ENCODE data around the gene SDS. TPM values are rescaled to one million over a fixed set of nuclear protein-coding genes. Genes with fewer than 3 reads are reported as not detected.

SDS gene
- total and polyA plus RNA-seq, 2 of the 8 experiments (the other 6 are each of a cell fraction or from before 2014, with no cell fraction given) = 0.21 TPM; not detected in 1

DNA sequence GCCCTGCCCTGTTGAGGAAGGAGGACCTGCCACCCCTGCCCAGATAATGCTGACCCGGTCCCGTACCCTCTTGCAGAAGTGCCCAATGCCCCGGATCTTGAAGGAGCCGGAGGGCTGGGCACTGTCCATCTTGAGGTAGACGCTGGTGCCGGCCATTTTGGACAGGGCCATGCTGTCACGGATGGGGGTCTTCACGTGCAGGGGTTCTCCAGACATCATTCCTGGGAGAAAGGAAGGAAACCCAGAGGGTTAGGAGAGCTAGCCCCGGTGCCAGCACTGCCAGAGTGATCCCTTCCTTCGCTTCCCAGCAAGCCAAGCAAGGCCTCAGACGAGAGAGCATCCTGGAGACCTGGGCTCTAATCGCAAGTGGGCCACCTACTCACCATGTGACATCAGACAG lies 4.2 kb downstream of the SDS start:
- Histone ChIP-seq H3K36me3 (ENCODE audit: control insufficient read depth in 2 of 4, insufficient read depth in 4 of 4, low read length in 3 of 4) (no peaks in the 10 kb centered on the region), H3K9me3 (ENCODE audit: insufficient read depth in 2 of 2, low read depth in 1 of 2, low read length in 1 of 2) (no peaks in the 10 kb centered on the region), H3K18ac (ENCODE audit: extremely low read depth, low read length) (no peak overlapping the region), H2BK15ac (ENCODE audit: low read length) (no peak overlapping the region), H3K79me2 (ENCODE audit: control insufficient read depth in 1 of 2, insufficient read depth in 2 of 2, low read length in 2 of 2) (no peaks in the 10 kb centered on the region), H3K23me2 (ENCODE audit: low read depth, low read length) (0 out of 2 replicates have a peak, but pooled peaks cover 1% of the 10 kb centered on the region), H3K27ac (ENCODE audit: low read depth, low read length) (no peak overlapping the region), H4K91ac (replicated peaks; ENCODE audit: insufficient read length, low read length) (no peak overlapping the region), H2BK120ac (replicated peaks; ENCODE audit: low read depth, low read length) (no peak overlapping the region), H3K23ac (ENCODE audit: insufficient read length) (no peak overlapping the region), H3K27me3 (replicated peaks in 1 of 4; ENCODE audit: control insufficient read depth in 3 of 4, extremely low read depth in 1 of 4, insufficient read depth in 3 of 4, low read length in 3 of 4) (no peaks in the 10 kb centered on the region), H2BK12ac (ENCODE audit: low read depth, low read length) (no peak overlapping the region), H2BK20ac (ENCODE audit: low read length) (no peak overlapping the region), H2AK5ac (ENCODE audit: low read depth, low read length) (no peak overlapping the region; the same call in 1 of the 2 replicates), H3K4me1 (replicated peaks in 1 of 4; ENCODE audit: control insufficient read depth in 3 of 4, insufficient read depth in 4 of 4, low read length in 3 of 4) (peaks cover 0 to 3% (median 1%) of the 10 kb centered on the region in 4 experiments; a peak in 1 of 7 replicates), H2BK5ac (ENCODE audit: low read depth, low read length) (no peak overlapping the region), H3K4me2 (ENCODE audit: insufficient read depth in 1 of 2, low read depth in 2 of 2, low read length in 2 of 2) (no peak overlapping the region), H3K4ac (replicated peaks; ENCODE audit: insufficient read length, low read depth, low read length) (no peak overlapping the region), H3K9ac (replicated peaks in 1 of 4; ENCODE audit: extremely low read depth in 1 of 4, low read depth in 3 of 4, low read length in 3 of 4) (no peak overlapping the region), H2AFZ (ENCODE audit: low read length) (no peak overlapping the region), H3K56ac (replicated peaks; ENCODE audit: insufficient read length, low read depth, low read length) (no peak overlapping the region), H4K5ac (ENCODE audit: insufficient read length, low read depth, low read length) (no peak overlapping the region), H4K8ac (ENCODE audit: extremely low read depth, insufficient read depth, low read length) (no peak overlapping the region), H3K79me1 (ENCODE audit: low read depth, low read length) (no peaks in the 10 kb centered on the region), H3K4me3 (ENCODE audit: extremely low read depth in 1 of 4, insufficient read depth in 2 of 4, low read depth in 3 of 4, low read length in 4 of 4) (no peak overlapping the region), H3K14ac (ENCODE audit: insufficient read length) (no peak overlapping the region), H4K20me1 (replicated peaks in 1 of 2; ENCODE audit: control insufficient read depth in 1 of 2, insufficient read depth in 2 of 2, low read length in 2 of 2) (peaks cover 0 to 1% of the 10 kb centered on the region in 2 experiments)
- FAIRE-seq (no peak), DNase-seq (ENCODE audit: low read depth in 1 of 2, low spot score in 2 of 2) (no peak)
- CTCF ChIA-PET (ENCODE audit: partially characterized antibody) = interaction anchor here (0.6 kb wide), 1 partner anchor 23 kb away, joined by 3 read pairs; the partner anchor contains the start of gene SDSL
- POLR2A ChIA-PET (ENCODE audit: partially characterized antibody) = no interaction called here
- no peak for TF ChIP-seq RFX5 (IDR thresholded peaks at IDR 0.05; ENCODE audit: borderline replicate concordance, low read depth, low read length)
- TF ChIP-seq JUND (IDR thresholded peaks at IDR 0.05; ENCODE audit: low read length) = no peak
- no peak for TF ChIP-seq HDAC6 (IDR thresholded peaks at IDR 0.05; ENCODE audit: low read depth, low read length)
- no peak for TF ChIP-seq CREB1 (IDR thresholded peaks at IDR 0.05)
- 90% methylated on average over 12 of the region's 12 CpGs; no CpG with 5 or more reads in 1 of the 2 experiments for WGBS, 2 experiments (ENCODE audit: extremely low coverage in 1 of 2, insufficient coverage in 1 of 2, insufficient read length in 1 of 2, insufficient replicate concordance in 2 of 2, low coverage in 1 of 2, low lambda C conversion rate in 2 of 2, missing lambda C conversion rate in 1 of 2)
